Left hindlimb (tissue), 1 donor: ENCODE results near the gene CRABP2.

Experiments used
- DNase-seq: peaks from one replicate; pipeline ENCODE4 v3.0.0-alpha.2; 2018

The CRABP2 gene

DNA sequence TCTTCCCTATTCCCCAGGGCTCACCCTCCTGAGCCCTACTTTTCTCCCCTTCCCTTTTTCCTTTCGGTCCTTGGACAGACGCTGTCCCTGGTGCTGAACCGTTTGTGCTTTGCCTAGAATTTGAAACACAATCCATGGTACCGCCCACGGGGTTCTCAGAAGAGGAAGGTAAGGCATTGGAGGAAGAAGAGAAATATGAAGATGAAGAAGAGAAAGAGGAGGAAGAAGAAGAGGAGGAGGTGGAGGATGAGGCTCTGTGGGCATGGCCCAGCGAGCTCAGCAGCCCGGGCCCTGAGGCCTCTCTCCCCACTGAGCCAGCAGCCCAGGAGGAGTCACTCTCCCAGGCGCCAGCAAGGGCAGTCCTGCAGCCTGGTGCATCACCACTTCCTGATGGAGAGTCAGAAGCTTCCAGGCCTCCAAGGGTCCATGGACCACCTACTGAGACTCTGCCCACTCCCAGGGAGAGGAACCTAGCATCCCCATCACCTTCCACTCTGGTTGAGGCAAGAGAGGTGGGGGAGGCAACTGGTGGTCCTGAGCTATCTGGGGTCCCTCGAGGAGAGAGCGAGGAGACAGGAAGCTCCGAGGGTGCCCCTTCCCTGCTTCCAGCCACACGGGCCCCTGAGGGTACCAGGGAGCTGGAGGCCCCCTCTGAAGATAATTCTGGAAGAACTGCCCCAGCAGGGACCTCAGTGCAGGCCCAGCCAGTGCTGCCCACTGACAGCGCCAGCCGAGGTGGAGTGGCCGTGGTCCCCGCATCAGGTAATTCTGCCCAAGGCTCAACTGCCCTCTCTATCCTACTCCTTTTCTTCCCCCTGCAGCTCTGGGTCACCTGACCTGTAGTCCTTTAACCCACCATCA lies 53.0 kb downstream of the CRABP2 start:
- peak; percentile 36 for DNase-seq
